ENCODE measurements around the gene SMYD3. TPM values are rescaled to one million over a fixed set of nuclear protein-coding genes. Genes with fewer than 3 reads are reported as not detected.

SMYD3 gene
- total and polyA plus RNA-seq, 2 of the 13 experiments (the other 11 are each of a cell fraction or from before 2014, with no cell fraction given) = 27.7 to 35.8 TPM

DNA sequence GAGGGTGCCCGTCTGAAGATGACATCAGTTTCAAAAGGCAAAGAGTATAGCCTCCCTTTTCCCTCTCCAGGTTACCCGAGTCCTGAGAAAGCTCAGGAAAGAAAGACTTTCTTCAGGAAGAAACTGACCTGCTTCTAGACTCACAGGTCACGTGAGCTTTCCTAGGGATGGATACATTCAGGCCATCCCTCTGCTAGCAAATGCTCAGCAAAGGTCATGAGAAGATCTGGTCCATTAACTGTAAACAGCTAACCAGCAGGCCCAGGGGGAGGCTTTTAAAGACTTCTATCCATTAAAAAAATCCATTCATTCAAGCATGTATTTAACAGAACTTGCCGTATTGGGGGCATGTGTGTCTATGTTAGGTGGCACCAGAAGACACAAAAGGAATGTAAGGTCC, 746.8 kb downstream of the SMYD3 start:
- no peak for FAIRE-seq
- no peak overlapping the region for H2AFZ ChIP-seq (ENCODE audit: low read length)
- CTCF ChIA-PET (ENCODE audit: low intra/inter-chr PET ratio, low total read pairs) = no interaction called here
- POLR2A ChIA-PET = no interaction called here
- peaks cover 0 to 11% of the 10 kb centered on the region in 2 experiments; a peak in 2 of 5 replicates for H3K36me3 ChIP-seq (replicated peaks in 1 of 2; ENCODE audit: control insufficient read depth in 1 of 2, insufficient read depth in 2 of 2, low read length in 2 of 2)
- H3K9ac ChIP-seq (ENCODE audit: insufficient read depth, low read depth, low read length) = no peak overlapping the region
- H3K79me2 ChIP-seq (ENCODE audit: insufficient read depth, low read length) = no peaks in the 10 kb centered on the region
- 93% methylated on average over 4 of the region's 4 CpGs for WGBS (ENCODE audit: low lambda C conversion rate)
- H3K4me3 ChIP-seq (replicated peaks in 1 of 3; ENCODE audit: insufficient read depth in 1 of 3, low read depth in 2 of 3, low read length in 3 of 3) = no peak overlapping the region
- H3K4me2 ChIP-seq (ENCODE audit: low read depth, low read length) = no peak overlapping the region
- in situ Hi-C loops (cut with HindIII; ENCODE audit: extremely low pct_ligation_motif_present, low pct_unique_long_range_greater_than_20kb) (no loop called here), intact Hi-C loops (cut with micrococcal nuclease; ENCODE audit: unreplicated experiment) (no loop called here)
- no peaks in the 10 kb centered on the region for H3K27me3 ChIP-seq (ENCODE audit: control insufficient read depth in 1 of 2, insufficient read depth in 2 of 2, low read length in 2 of 2)
- no peaks in the 10 kb centered on the region for H3K4me1 ChIP-seq (ENCODE audit: insufficient read depth, low read length)
- no peaks in the 10 kb centered on the region for H3K9me3 ChIP-seq (ENCODE audit: low read length)
- H4K20me1 ChIP-seq (ENCODE audit: insufficient read depth, low read length) = no peaks in the 10 kb centered on the region
- no peak for ATAC-seq
- BruUV-seq (replicated peaks) = no TSS peak
- TF ChIP-seq ZBTB42 (CRISPR knock-in tag; IDR thresholded peaks at IDR 0.05) = no peak
- TF ChIP-seq, protein P1, sequence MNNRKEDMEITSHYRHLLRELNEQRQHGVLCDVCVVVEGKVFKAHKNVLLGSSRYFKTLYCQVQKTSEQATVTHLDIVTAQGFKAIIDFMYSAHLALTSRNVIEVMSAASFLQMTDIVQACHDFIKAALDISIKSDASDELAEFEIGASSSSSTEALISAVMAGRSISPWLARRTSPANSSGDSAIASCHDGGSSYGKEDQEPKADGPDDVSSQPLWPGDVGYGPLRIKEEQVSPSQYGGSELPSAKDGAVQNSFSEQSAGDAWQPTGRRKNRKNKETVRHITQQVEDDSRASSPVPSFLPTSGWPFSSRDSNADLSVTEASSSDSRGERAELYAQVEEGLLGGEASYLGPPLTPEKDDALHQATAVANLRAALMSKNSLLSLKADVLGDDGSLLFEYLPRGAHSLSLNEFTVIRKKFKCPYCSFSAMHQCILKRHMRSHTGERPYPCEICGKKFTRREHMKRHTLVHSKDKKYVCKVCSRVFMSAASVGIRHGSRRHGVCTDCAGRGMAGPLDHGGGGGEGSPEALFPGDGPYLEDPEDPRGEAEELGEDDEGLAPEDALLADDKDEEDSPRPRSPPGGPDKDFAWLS (CRISPR knock-in tag; IDR thresholded peaks at IDR 0.05; ENCODE audit: borderline replicate concordance) = no peak
- no peak for TF ChIP-seq MIER3 (CRISPR knock-in tag; IDR thresholded peaks at IDR 0.05; ENCODE audit: borderline replicate concordance)
- DNase-seq (ENCODE audit: low spot score) = no peak
- H3K27ac ChIP-seq (ENCODE audit: extremely low read length, insufficient read depth, low read length) = no peak overlapping the region

DNA sequence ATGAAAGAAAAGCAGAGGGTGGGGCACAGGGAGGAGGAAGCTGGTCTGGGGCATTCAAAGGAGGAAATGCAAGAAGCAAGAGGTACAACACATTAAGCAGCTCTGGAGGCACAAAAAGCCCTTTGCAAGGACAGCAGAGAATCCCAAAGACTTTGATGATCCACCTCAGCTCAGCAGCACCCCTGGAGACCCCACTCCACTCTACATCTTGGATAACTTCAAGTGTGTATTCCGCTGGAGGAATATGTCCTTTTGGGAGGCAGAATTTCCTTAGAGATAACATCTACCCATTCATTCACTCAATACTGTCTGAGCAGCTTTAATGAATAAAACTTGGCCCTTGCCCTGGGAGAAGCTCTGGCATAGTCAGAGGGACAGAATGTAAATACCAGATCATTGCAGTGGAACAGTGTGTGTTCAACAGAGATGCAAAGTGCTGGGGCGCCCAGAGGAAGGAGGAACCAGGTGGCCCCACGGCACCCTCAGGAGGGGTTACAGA, 752.6 kb downstream of the SMYD3 start:
- Histone ChIP-seq H2AFZ (ENCODE audit: low read length) (no peak overlapping the region), H3K4me2 (ENCODE audit: low read depth, low read length) (no peak overlapping the region), H4K20me1 (ENCODE audit: insufficient read depth, low read length) (no peaks in the 10 kb centered on the region), H3K27ac (ENCODE audit: extremely low read length, insufficient read depth, low read length) (no peak overlapping the region), H3K9me3 (ENCODE audit: low read length) (no peaks in the 10 kb centered on the region), H3K79me2 (ENCODE audit: insufficient read depth, low read length) (no peaks in the 10 kb centered on the region), H3K4me1 (ENCODE audit: insufficient read depth, low read length) (no peaks in the 10 kb centered on the region), H3K9ac (ENCODE audit: insufficient read depth, low read depth, low read length) (no peak overlapping the region), H3K4me3 (replicated peaks in 1 of 3; ENCODE audit: insufficient read depth in 1 of 3, low read depth in 2 of 3, low read length in 3 of 3) (no peak overlapping the region), H3K27me3 (ENCODE audit: control insufficient read depth in 1 of 2, insufficient read depth in 2 of 2, low read length in 2 of 2) (no peaks in the 10 kb centered on the region), H3K36me3 (replicated peaks in 1 of 2; ENCODE audit: control insufficient read depth in 1 of 2, insufficient read depth in 2 of 2, low read length in 2 of 2) (no peaks in the 10 kb centered on the region)
- intact Hi-C loops (cut with micrococcal nuclease; ENCODE audit: unreplicated experiment) = no loop called here
- TF ChIP-seq SMARCE1 (IDR thresholded peaks at IDR 0.05; ENCODE audit: borderline replicate concordance) (no peak), BRCA1 (CRISPR knock-in tag; IDR thresholded peaks at IDR 0.05) (no peak), ZNF138 (CRISPR knock-in tag; IDR thresholded peaks at IDR 0.05; ENCODE audit: low read depth) (no peak), KLF15 (CRISPR knock-in tag; IDR thresholded peaks at IDR 0.05; ENCODE audit: borderline replicate concordance) (no peak), ZKSCAN8 (CRISPR knock-in tag; IDR thresholded peaks at IDR 0.05; ENCODE audit: borderline replicate concordance) (no peak), SIX1 (CRISPR knock-in tag; IDR thresholded peaks at IDR 0.05; ENCODE audit: borderline replicate concordance) (no peak), ELF4 (CRISPR knock-in tag; IDR thresholded peaks at IDR 0.05; ENCODE audit: borderline replicate concordance) (no peak), HMGA1 (CRISPR knock-in tag; conservative IDR thresholded peaks at IDR 0.05) (no peak), ZFP36 (IDR thresholded peaks at IDR 0.05; ENCODE audit: borderline replicate concordance, low read depth, low read length, partially characterized antibody) (no peak), ZEB1 (IDR thresholded peaks at IDR 0.05; ENCODE audit: insufficient replicate concordance, low read depth) (no peak), ZNF354B (CRISPR knock-in tag; IDR thresholded peaks at IDR 0.05) (no peak), GABPB1 (CRISPR knock-in tag; IDR thresholded peaks at IDR 0.05) (no peak), CENPT (CRISPR knock-in tag; IDR thresholded peaks at IDR 0.05; ENCODE audit: low read depth) (no peak)
- TF ChIP-seq, protein P2, sequence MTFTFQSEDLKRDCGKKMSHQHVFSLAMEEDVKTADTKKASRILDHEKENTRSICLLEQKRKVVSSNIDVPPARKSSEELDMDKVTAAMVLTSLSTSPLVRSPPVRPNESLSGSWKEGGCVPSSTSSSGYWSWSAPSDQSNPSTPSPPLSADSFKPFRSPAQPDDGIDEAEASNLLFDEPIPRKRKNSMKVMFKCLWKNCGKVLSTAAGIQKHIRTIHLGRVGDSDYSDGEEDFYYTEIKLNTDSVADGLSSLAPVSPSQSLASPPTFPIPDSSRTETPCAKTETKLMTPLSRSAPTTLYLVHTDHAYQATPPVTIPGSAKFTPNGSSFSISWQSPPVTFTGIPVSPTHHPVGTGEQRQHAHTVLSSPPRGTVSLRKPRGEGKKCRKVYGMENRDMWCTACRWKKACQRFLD (CRISPR knock-in tag; IDR thresholded peaks at IDR 0.05; ENCODE audit: borderline replicate concordance) = no peak
- DNase-seq (ENCODE audit: low spot score) (no peak), FAIRE-seq (no peak), ATAC-seq (no peak)
- 94% methylated on average over 3 of the region's 3 CpGs for WGBS (ENCODE audit: low lambda C conversion rate)
- ChIA-PET POLR2A (no interaction called here), CTCF (ENCODE audit: low intra/inter-chr PET ratio, low total read pairs) (no interaction called here)
- BruUV-seq (replicated peaks) = no TSS peak
- in situ Hi-C loops (cut with HindIII; ENCODE audit: extremely low pct_ligation_motif_present, low pct_unique_long_range_greater_than_20kb) = no loop called here
